Stomach (tissue), 4 donors: Measurements from ENCODE around the gene TRABD.

Source experiments
- EP300 ChIP-seq: sonication (generic); formaldehyde crosslinking; IDR thresholded peaks from one replicate; pipeline ENCODE4 v1.6.1; 2017; ENCODE audit warnings: antibody characterized with exemption
- POLR2A ChIP-seq, 4 donors: fragments of 450-650 bp; IDR thresholded peaks; one replicate each; pipeline ENCODE4 v1.6.1; 2016; ENCODE audit warnings: antibody characterized with exemption in 4 of 4, control low read depth in 2 of 4, mild to moderate bottlenecking in 1 of 4, moderate library complexity in 1 of 4
- POLR2AphosphoS5 ChIP-seq, 3 donors: sonication (generic); formaldehyde crosslinking; IDR thresholded peaks; one replicate each; pipeline ENCODE4 v1.6.1; 2016; ENCODE audit warnings: antibody characterized with exemption in 3 of 3
- TF ChIP-seq, protein P1 (sequence below), 7 experiments: fragments of 450-650 bp in 4 of 7; fragments of 200-600 bp in 3 of 7; sonication (generic) in 3 of 7; IDR thresholded peaks; one replicate each; pipeline ENCODE4 v1.5.1; 2016 to 2019; ENCODE audit warnings: antibody characterized with exemption in 7 of 7, control low read depth in 2 of 7, mild to moderate bottlenecking in 1 of 7

DNA sequence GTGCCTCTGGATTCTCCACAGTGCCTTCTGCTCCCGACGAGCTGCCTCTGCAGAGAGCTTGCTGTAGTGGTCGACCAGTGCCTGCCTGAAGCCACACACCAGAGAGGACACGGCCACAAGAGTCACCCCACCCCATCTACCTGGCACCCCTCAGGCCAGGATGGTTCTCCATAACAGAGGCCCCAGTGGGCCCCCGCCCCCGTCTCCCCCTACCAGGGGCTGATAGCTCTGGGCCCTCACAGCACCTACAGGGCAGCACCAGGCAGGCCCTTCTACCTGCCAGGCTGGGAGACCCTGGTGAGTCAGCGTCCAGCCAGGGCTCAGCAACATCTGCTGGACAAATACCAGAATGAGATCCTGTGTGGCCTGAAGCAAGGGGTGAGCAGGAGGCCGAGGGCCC lies 36.8 kb downstream of the TRABD start:
- no peak for TF ChIP-seq POLR2A (IDR thresholded peaks at IDR 0.05)
- TF ChIP-seq, protein P1, sequence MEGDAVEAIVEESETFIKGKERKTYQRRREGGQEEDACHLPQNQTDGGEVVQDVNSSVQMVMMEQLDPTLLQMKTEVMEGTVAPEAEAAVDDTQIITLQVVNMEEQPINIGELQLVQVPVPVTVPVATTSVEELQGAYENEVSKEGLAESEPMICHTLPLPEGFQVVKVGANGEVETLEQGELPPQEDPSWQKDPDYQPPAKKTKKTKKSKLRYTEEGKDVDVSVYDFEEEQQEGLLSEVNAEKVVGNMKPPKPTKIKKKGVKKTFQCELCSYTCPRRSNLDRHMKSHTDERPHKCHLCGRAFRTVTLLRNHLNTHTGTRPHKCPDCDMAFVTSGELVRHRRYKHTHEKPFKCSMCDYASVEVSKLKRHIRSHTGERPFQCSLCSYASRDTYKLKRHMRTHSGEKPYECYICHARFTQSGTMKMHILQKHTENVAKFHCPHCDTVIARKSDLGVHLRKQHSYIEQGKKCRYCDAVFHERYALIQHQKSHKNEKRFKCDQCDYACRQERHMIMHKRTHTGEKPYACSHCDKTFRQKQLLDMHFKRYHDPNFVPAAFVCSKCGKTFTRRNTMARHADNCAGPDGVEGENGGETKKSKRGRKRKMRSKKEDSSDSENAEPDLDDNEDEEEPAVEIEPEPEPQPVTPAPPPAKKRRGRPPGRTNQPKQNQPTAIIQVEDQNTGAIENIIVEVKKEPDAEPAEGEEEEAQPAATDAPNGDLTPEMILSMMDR (IDR thresholded peaks at IDR 0.05) = no peak
- no peak for TF ChIP-seq POLR2AphosphoS5 (IDR thresholded peaks at IDR 0.05)
- no peak for TF ChIP-seq EP300
